ENCODE data around the gene AOX1. TPM values are rescaled to one million over a fixed set of nuclear protein-coding genes. Genes with fewer than 3 reads are reported as not detected.
"Not testable (repeated sequence)": the region's sequence is repeated elsewhere in the genome, so short reads cannot be mapped to it uniquely, and the experiment has no call there.

The AOX1 gene
- total and polyA plus RNA-seq, 5 donors from 2014 or later: not detected

- not testable (repeated sequence) for H3K27ac ChIP-seq (ENCODE audit: insufficient read depth, low read length, poor library complexity, severe bottlenecking)
Observed at GRCh38 chr2:200628461-200628860, 42.6 kb downstream of the AOX1 start.

GRCh38 chr2:200631287-200631686 lies 45.5 kb downstream of the AOX1 start:
- peaks cover 9% of the 10 kb centered on the region for H3K27me3 ChIP-seq (ENCODE audit: control insufficient read depth, insufficient read depth, low read length)
- H3K27ac ChIP-seq (ENCODE audit: insufficient read depth, low read length, poor library complexity, severe bottlenecking): no peak overlapping the region
- ATAC-seq (ENCODE audit: low read depth in 2 of 2) (no peak), DNase-seq (no peak)
- Mint-ChIP-seq H3K36me3 (no peaks in the 10 kb centered on the region), H3K27me3 (peaks cover 47% of the 10 kb centered on the region), H3K4me1 (no peaks in the 10 kb centered on the region), H3K9me3 (peaks cover 0 to 6% (median 0%) of the 10 kb centered on the region in 7 donors), H3K27ac (no peak overlapping the region), H3K4me3 (no peak overlapping the region)
- no peaks in the 10 kb centered on the region for H3K36me3 ChIP-seq (ENCODE audit: control insufficient read depth, insufficient read depth, low read length)
- no peak overlapping the region for H3K4me3 ChIP-seq (ENCODE audit: low read depth, low read length)
- no peaks in the 10 kb centered on the region for H3K4me1 ChIP-seq (ENCODE audit: control insufficient read depth, insufficient read depth, low read length, poor library complexity, severe bottlenecking)
- no peaks in the 10 kb centered on the region for H3K9me3 ChIP-seq (ENCODE audit: control insufficient read depth in 2 of 2, low read length in 2 of 2)

More at GRCh38 chr2:200628461-200628860, 42.6 kb downstream of the AOX1 start:
- H3K27ac Mint-ChIP-seq; DNase-seq; H3K4me1 Mint-ChIP-seq; H3K36me3 Mint-ChIP-seq; H3K9me3 ChIP-seq (ENCODE audit: control insufficient read depth in 2 of 2, low read length in 2 of 2); H3K4me1 ChIP-seq (ENCODE audit: control insufficient read depth, insufficient read depth, low read length, poor library complexity, severe bottlenecking); H3K4me3 ChIP-seq (ENCODE audit: low read depth, low read length); H3K9me3 Mint-ChIP-seq; H3K4me3 Mint-ChIP-seq; H3K36me3 ChIP-seq (ENCODE audit: control insufficient read depth, insufficient read depth, low read length); ATAC-seq (ENCODE audit: low read depth in 2 of 2); H3K27me3 ChIP-seq (ENCODE audit: control insufficient read depth, insufficient read depth, low read length): not testable (repeated sequence)
- H3K27me3 Mint-ChIP-seq: peaks cover 38% of the 10 kb centered on the region

- peaks cover 6% of the 10 kb centered on the region for H3K27me3 ChIP-seq (ENCODE audit: control insufficient read depth, insufficient read depth, low read length)
- peaks cover 25% of the 10 kb centered on the region for H3K27me3 Mint-ChIP-seq
- H3K27ac Mint-ChIP-seq: no peak overlapping the region
- no peaks in the 10 kb centered on the region for H3K36me3 Mint-ChIP-seq
- H3K9me3 ChIP-seq (ENCODE audit: control insufficient read depth in 2 of 2, low read length in 2 of 2): no peaks in the 10 kb centered on the region
- ATAC-seq (ENCODE audit: low read depth in 2 of 2) (no peak), DNase-seq (no peak)
- H3K4me1 ChIP-seq (ENCODE audit: control insufficient read depth, insufficient read depth, low read length, poor library complexity, severe bottlenecking): no peaks in the 10 kb centered on the region
- H3K36me3 ChIP-seq (ENCODE audit: control insufficient read depth, insufficient read depth, low read length): no peaks in the 10 kb centered on the region
- H3K4me3 ChIP-seq (ENCODE audit: low read depth, low read length): no peak overlapping the region
- H3K4me3 Mint-ChIP-seq: no peak overlapping the region
- no peaks in the 10 kb centered on the region for H3K4me1 Mint-ChIP-seq
- H3K9me3 Mint-ChIP-seq: peaks cover 0 to 6% (median 0%) of the 10 kb centered on the region in 7 donors
- no peak overlapping the region for H3K27ac ChIP-seq (ENCODE audit: insufficient read depth, low read length, poor library complexity, severe bottlenecking)
Observed at GRCh38 chr2:200634231-200634964, 48.6 kb downstream of the AOX1 start.

- no peak overlapping the region for H3K27ac Mint-ChIP-seq
- Histone ChIP-seq H3K9me3 (ENCODE audit: control insufficient read depth in 2 of 2, low read length in 2 of 2) (no peaks in the 10 kb centered on the region), H3K4me3 (ENCODE audit: low read depth, low read length) (no peak overlapping the region), H3K4me1 (ENCODE audit: control insufficient read depth, insufficient read depth, low read length, poor library complexity, severe bottlenecking) (no peaks in the 10 kb centered on the region), H3K36me3 (ENCODE audit: control insufficient read depth, insufficient read depth, low read length) (no peaks in the 10 kb centered on the region), H3K27ac (ENCODE audit: insufficient read depth, low read length, poor library complexity, severe bottlenecking) (no peak overlapping the region), H3K27me3 (ENCODE audit: control insufficient read depth, insufficient read depth, low read length) (peaks cover 6% of the 10 kb centered on the region)
- ATAC-seq (ENCODE audit: low read depth in 2 of 2): no peak
- no peak overlapping the region for H3K4me3 Mint-ChIP-seq
- no peaks in the 10 kb centered on the region for H3K4me1 Mint-ChIP-seq
- H3K27me3 Mint-ChIP-seq: peaks cover 19% of the 10 kb centered on the region
- H3K36me3 Mint-ChIP-seq: no peaks in the 10 kb centered on the region
- no peak for DNase-seq
- H3K9me3 Mint-ChIP-seq: peaks cover 0 to 6% (median 0%) of the 10 kb centered on the region in 7 donors
Observed at GRCh38 chr2:200635251-200635650, 49.4 kb downstream of the AOX1 start.

DNA sequence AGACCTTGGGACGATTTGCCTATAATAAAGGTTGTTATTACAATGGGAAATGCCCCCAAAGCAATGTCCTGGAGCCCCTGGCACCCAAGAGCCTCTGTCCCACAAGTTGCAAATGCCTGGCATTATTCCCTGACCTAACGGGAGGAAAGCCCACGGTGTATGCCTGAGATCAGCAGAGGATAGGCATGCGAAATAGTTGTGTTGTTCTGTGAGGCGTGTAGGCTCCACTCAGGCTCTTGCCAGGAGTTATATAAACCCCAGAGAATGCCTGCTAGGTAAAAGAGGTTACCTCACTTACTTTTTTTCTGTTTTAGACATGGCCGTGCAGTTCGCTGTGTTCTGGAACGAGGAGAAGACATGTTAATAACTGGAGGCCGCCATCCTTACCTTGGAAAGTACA lies 52.1 kb downstream of the AOX1 start:
- no peaks in the 10 kb centered on the region for H3K4me1 ChIP-seq (ENCODE audit: control insufficient read depth, insufficient read depth, low read length, poor library complexity, severe bottlenecking)
- H3K4me3 Mint-ChIP-seq: no peak overlapping the region
- ATAC-seq (ENCODE audit: low read depth in 2 of 2) (no peak), DNase-seq (no peak)
- no peak overlapping the region for H3K27ac ChIP-seq (ENCODE audit: insufficient read depth, low read length, poor library complexity, severe bottlenecking)
- no peaks in the 10 kb centered on the region for H3K36me3 Mint-ChIP-seq
- no peaks in the 10 kb centered on the region for H3K9me3 ChIP-seq (ENCODE audit: control insufficient read depth in 2 of 2, low read length in 2 of 2)
- H3K4me1 Mint-ChIP-seq: no peaks in the 10 kb centered on the region
- H3K9me3 Mint-ChIP-seq: peaks cover 0 to 5% (median 0%) of the 10 kb centered on the region in 7 donors
- H3K36me3 ChIP-seq (ENCODE audit: control insufficient read depth, insufficient read depth, low read length): no peaks in the 10 kb centered on the region
- H3K27ac Mint-ChIP-seq: no peak overlapping the region
- peaks cover 15% of the 10 kb centered on the region for H3K27me3 Mint-ChIP-seq
- H3K4me3 ChIP-seq (ENCODE audit: low read depth, low read length): no peak overlapping the region
- peaks cover 3% of the 10 kb centered on the region for H3K27me3 ChIP-seq (ENCODE audit: control insufficient read depth, insufficient read depth, low read length)

- peaks cover 3% of the 10 kb centered on the region for H3K27me3 Mint-ChIP-seq
- Histone ChIP-seq H3K4me3 (ENCODE audit: low read depth, low read length) (no peak overlapping the region), H3K9me3 (ENCODE audit: control insufficient read depth in 2 of 2, low read length in 2 of 2) (no peaks in the 10 kb centered on the region), H3K4me1 (ENCODE audit: control insufficient read depth, insufficient read depth, low read length, poor library complexity, severe bottlenecking) (no peaks in the 10 kb centered on the region), H3K27me3 (ENCODE audit: control insufficient read depth, insufficient read depth, low read length) (no peaks in the 10 kb centered on the region), H3K36me3 (ENCODE audit: control insufficient read depth, insufficient read depth, low read length) (no peaks in the 10 kb centered on the region), H3K27ac (ENCODE audit: insufficient read depth, low read length, poor library complexity, severe bottlenecking) (no peak overlapping the region)
- H3K9me3 Mint-ChIP-seq: peaks cover 0 to 2% (median 0%) of the 10 kb centered on the region in 7 donors
- no peaks in the 10 kb centered on the region for H3K36me3 Mint-ChIP-seq
- ATAC-seq (ENCODE audit: low read depth in 2 of 2) (no peak), DNase-seq (no peak)
- no peak overlapping the region for H3K27ac Mint-ChIP-seq
- H3K4me3 Mint-ChIP-seq: no peak overlapping the region
- H3K4me1 Mint-ChIP-seq: no peaks in the 10 kb centered on the region
Observed at GRCh38 chr2:200640176-200640575, 54.4 kb downstream of the AOX1 start.

- Histone ChIP-seq H3K4me3 (ENCODE audit: low read depth, low read length) (no peak overlapping the region), H3K4me1 (ENCODE audit: control insufficient read depth, insufficient read depth, low read length, poor library complexity, severe bottlenecking) (no peaks in the 10 kb centered on the region), H3K27ac (ENCODE audit: insufficient read depth, low read length, poor library complexity, severe bottlenecking) (no peak overlapping the region), H3K36me3 (ENCODE audit: control insufficient read depth, insufficient read depth, low read length) (no peaks in the 10 kb centered on the region), H3K9me3 (ENCODE audit: control insufficient read depth in 2 of 2, low read length in 2 of 2) (no peaks in the 10 kb centered on the region), H3K27me3 (ENCODE audit: control insufficient read depth, insufficient read depth, low read length) (no peaks in the 10 kb centered on the region)
- ATAC-seq (ENCODE audit: low read depth in 2 of 2) (no peak), DNase-seq (no peak)
- Mint-ChIP-seq H3K4me3 (no peak overlapping the region), H3K4me1 (no peaks in the 10 kb centered on the region), H3K27ac (no peak overlapping the region), H3K36me3 (no peaks in the 10 kb centered on the region), H3K27me3 (peaks cover 5% of the 10 kb centered on the region), H3K9me3 (peaks cover 0 to 2% (median 0%) of the 10 kb centered on the region in 7 donors)
Observed at GRCh38 chr2:200640901-200641300, 55.1 kb downstream of the AOX1 start.

All from CD4-positive, CD25-positive, alpha-beta regulatory T cell (primary cell).